Lower lobe of right lung (tissue), 2 donors: Measurements from ENCODE around the gene PASK. TPM values are rescaled to one million over a fixed set of nuclear protein-coding genes. Genes with fewer than 3 reads are reported as not detected.

Source experiments
- ATAC-seq, 2 donors: fragments of 200-7000 bp; cut with Tn5 transposase; one replicate each; pipeline ENCODE4 v1.9.1; 2020 to 2022; ENCODE audit warnings: mild to moderate bottlenecking in 2 of 2, moderate library complexity in 2 of 2
- DNase-seq: peaks from one replicate; pipeline ENCODE4 v3.0.0-alpha.2; 2020
- H3K27ac ChIP-seq: fragments of 200-600 bp; one replicate; pipeline ENCODE4 v1.8.0; 2022
- H3K27me3 ChIP-seq: fragments of 200-600 bp; one replicate; pipeline ENCODE4 v1.8.0; 2022; ENCODE audit warnings: low read depth
- H3K36me3 ChIP-seq: fragments of 200-600 bp; one replicate; pipeline ENCODE4 v1.8.0; 2022; ENCODE audit warnings: mild to moderate bottlenecking
- H3K4me1 ChIP-seq: fragments of 200-600 bp; one replicate; pipeline ENCODE4 v1.8.0; 2022
- H3K4me3 ChIP-seq: fragments of 200-600 bp; one replicate; pipeline ENCODE4 v1.8.0; 2022; ENCODE audit warnings: mild to moderate bottlenecking
- H3K9me3 ChIP-seq: fragments of 200-600 bp; one replicate; pipeline ENCODE4 v1.8.0; 2022
- intact Hi-C: fragments of 100-400 bp; cut with DNase I; formaldehyde crosslinking; loops from one replicate; pipeline ENCODE4 v1.11.0; 2022
- total RNA-seq: library from RNA; stranded (reverse); fragmentation: NEBNext Ultra II Directional; extraction: Animal tissue kit (Norgen Biotek cat#: 25700); gene quantifications from one replicate; pipeline ENCODE4 v1.2.1, GENCODE V29; 2021
- TF ChIP-seq, protein P1 (sequence below): fragments of 200-600 bp; IDR thresholded peaks from one replicate; pipeline ENCODE4 v1.8.0; 2022; ENCODE audit warnings: antibody characterized with exemption, mild to moderate bottlenecking
- donor health status: DM: no; HTN: yes; CAD: no; lungs with severe emphysema.

Gene PASK
- total RNA-seq, 1 donor from 2014 or later, result 10.8 TPM

DNA sequence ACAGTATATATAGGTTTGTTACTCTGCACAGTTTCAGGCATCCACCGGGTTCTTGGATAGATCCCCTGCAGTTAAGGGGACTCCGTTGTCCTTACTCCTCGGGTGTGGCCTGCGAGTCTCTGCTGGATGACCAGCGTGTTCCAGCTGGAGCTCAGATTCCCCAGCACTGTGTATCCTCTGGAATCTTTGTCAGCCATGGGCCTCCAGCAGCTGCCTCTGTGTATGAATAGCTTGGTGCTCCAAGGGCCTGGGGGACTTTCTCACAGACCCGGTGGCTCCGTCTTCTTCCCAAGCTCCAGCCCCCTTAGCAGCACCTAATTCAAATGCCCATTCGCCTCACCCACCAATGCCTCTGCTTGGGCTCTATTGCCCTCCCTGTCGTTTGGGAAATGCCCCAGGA lies 45.5 kb upstream of the PASK start:
- Histone ChIP-seq H3K27me3 (no peaks in the 10 kb centered on the region), H3K9me3 (no peaks in the 10 kb centered on the region), H3K4me1 (no peaks in the 10 kb centered on the region), H3K36me3 (no peaks in the 10 kb centered on the region), H3K27ac (no peak overlapping the region), H3K4me3 (no peak overlapping the region)
- DNase-seq, result peak; percentile 14
- no peak for ATAC-seq
- intact Hi-C loops, result no loop called here
- TF ChIP-seq, protein P1, sequence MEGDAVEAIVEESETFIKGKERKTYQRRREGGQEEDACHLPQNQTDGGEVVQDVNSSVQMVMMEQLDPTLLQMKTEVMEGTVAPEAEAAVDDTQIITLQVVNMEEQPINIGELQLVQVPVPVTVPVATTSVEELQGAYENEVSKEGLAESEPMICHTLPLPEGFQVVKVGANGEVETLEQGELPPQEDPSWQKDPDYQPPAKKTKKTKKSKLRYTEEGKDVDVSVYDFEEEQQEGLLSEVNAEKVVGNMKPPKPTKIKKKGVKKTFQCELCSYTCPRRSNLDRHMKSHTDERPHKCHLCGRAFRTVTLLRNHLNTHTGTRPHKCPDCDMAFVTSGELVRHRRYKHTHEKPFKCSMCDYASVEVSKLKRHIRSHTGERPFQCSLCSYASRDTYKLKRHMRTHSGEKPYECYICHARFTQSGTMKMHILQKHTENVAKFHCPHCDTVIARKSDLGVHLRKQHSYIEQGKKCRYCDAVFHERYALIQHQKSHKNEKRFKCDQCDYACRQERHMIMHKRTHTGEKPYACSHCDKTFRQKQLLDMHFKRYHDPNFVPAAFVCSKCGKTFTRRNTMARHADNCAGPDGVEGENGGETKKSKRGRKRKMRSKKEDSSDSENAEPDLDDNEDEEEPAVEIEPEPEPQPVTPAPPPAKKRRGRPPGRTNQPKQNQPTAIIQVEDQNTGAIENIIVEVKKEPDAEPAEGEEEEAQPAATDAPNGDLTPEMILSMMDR, result no peak

DNA sequence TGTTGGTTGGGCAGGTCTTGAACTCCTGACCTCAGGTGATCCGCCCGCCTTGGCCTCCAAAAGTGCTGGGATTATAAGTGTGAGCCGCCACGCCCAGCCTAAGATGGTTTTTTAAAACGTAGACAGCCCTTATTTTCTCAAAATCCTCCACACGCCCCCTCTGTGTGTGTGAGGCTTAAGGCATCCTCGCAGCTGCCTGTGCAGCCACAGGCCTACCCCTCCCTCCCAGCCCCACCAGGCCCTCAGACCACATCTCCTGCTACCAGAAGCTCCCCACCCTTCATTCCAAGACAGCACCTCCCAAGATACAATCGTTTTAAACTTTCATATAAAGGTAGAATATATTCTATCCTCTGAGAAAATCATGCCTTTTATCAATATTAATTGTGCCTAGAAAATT lies 44.0 kb upstream of the PASK start:
- no peaks in the 10 kb centered on the region for H3K9me3 ChIP-seq
- no peaks in the 10 kb centered on the region for H3K4me1 ChIP-seq
- ATAC-seq (no peak), DNase-seq (no peak)
- H3K27me3 ChIP-seq, result no peaks in the 10 kb centered on the region
- H3K36me3 ChIP-seq, result no peaks in the 10 kb centered on the region
- no peak overlapping the region for H3K4me3 ChIP-seq
- TF ChIP-seq, protein P1, result no peak
- intact Hi-C loops, result no loop called here
- H3K27ac ChIP-seq, result no peak overlapping the region

DNA sequence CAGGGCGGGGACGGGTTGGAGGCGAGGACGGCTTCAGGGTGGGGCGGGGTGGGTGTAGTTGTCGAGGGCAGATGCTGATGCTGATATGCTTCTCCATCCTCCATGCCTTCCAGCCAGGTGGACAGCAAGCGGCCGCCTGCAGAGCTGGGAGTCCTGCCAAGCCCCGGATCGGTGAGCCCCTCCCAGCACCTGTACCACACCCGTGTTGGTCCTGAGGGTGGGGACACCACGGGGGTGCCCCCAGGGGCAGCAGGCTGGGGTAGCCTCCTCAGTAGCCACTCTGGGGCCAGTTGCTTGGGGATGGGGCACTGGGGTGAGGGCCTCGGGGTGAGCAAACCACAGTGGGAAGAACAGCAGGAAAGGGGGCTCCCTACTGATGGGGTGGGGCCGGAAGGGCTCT lies 41.8 kb upstream of the PASK start:
- DNase-seq (no peak), ATAC-seq (no peak)
- intact Hi-C loops, result no loop called here
- H3K36me3 ChIP-seq, result no peaks in the 10 kb centered on the region
- no peaks in the 10 kb centered on the region for H3K4me1 ChIP-seq
- no peak overlapping the region for H3K4me3 ChIP-seq
- no peak overlapping the region for H3K27ac ChIP-seq
- TF ChIP-seq, protein P1, result no peak
- H3K27me3 ChIP-seq, result no peaks in the 10 kb centered on the region
- no peaks in the 10 kb centered on the region for H3K9me3 ChIP-seq

DNA sequence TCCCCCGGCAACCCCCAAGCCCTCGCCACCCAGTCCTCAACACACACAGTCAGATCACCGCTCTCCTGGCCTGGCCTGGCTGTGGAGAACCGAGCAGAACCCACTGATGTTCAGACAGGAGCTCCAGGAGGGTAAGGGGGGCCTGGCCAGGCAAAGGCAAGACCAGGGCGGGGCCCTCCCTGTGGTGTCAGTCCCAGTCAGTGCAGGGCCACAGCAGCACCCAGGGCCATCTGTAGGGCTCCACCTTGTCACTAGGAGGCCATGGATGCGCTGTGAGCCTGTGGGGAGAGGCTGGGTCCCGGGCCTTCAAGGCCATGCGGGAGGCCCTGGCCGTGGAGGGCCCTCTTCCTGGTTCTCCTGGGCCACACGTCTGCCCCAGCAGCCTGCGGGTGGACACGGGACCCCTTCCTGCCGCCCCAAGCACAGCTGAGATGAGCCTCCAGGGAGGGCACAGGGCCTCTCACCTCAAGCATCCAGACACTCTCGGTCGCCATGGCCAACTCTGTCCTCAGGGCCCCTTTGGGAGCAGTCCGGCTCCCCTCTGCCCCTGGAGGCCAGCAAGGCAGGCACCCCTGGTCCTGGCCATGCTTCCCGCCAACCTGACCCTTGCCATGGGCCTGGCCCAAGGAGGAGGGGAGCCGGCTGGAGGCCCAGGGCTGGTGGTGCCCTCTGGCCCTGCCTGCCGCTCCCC lies 41.2 kb upstream of the PASK start:
- no peaks in the 10 kb centered on the region for H3K4me1 ChIP-seq
- DNase-seq (peak; percentile 36), ATAC-seq (no peak)
- H3K27me3 ChIP-seq, result no peaks in the 10 kb centered on the region
- H3K27ac ChIP-seq, result no peak overlapping the region
- intact Hi-C loops, result no loop called here
- no peak overlapping the region for H3K4me3 ChIP-seq
- TF ChIP-seq, protein P1, result no peak
- no peaks in the 10 kb centered on the region for H3K36me3 ChIP-seq
- H3K9me3 ChIP-seq, result no peaks in the 10 kb centered on the region

DNA sequence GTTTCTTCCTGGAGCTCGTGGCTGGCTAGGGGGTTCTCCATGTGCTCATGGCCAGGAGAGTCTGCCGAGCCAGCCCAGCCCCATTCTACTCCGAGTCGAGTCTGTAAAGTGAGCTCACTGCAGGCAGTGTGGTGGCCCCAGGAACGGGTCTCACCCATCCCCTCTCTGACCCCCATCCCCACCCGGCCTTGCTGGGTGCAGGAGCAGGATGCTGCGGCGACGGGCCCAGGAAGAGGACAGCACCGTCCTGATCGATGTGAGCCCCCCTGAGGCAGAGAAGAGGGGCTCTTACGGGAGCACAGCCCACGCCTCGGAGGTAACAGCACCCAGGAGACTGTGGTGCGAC lies 40.6 kb upstream of the PASK start:
- no peak for ATAC-seq

More for the DNA sequence above, 40.6 kb upstream of the PASK start:
- intact Hi-C loops, result no loop called here
- Histone ChIP-seq H3K9me3 (no peaks in the 10 kb centered on the region), H3K27me3 (no peaks in the 10 kb centered on the region), H3K27ac (no peak overlapping the region), H3K4me1 (no peaks in the 10 kb centered on the region), H3K36me3 (no peaks in the 10 kb centered on the region), H3K4me3 (no peak overlapping the region)
- TF ChIP-seq, protein P1, result no peak
- DNase-seq, result peak; percentile 34
